Ovary (tissue), 3 donors: ENCODE data around the gene JDP2.

Experiments
- EP300 ChIP-seq: sonication (generic); formaldehyde crosslinking; IDR thresholded peaks from one replicate; pipeline ENCODE4 v1.6.1; 2017; ENCODE audit warnings: antibody characterized with exemption
- POLR2A ChIP-seq: fragments of 450-650 bp; IDR thresholded peaks from one replicate; pipeline ENCODE4 v1.6.1; 2017; ENCODE audit warnings: antibody characterized with exemption, mild to moderate bottlenecking, moderate library complexity
- TF ChIP-seq, protein P1 (sequence below), 3 donors: fragments of 450-650 bp in 2 of 3; fragments of 200-600 bp in 1 of 3; IDR thresholded peaks; one replicate each; pipeline versions ENCODE4 v1.5.1 to v1.8.0; 2016 to 2022; ENCODE audit warnings: antibody characterized with exemption in 3 of 3, mild to moderate bottlenecking in 1 of 3
- donor health status: DM: no; HTN: no; CAD: no.

DNA sequence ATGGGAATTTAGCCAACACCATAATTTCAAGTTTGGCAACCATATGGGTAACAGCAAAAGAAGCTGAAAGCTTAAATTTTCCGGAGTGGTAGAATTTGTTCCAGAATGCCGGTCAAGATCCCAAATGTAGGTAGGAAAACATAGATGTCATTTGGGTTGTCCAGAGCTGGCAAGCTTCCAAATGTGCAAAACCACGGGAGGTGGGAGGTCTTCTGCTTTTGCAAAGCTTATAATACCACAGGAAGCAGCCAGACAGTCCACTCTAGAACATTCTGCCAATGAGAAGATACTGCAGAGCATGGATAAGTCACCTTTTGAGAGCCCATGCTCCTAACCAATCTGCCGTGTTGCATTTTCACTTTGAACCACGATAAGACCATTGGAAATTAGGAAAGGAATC, 68.1 kb downstream of the JDP2 start:
- TF ChIP-seq, protein P1, sequence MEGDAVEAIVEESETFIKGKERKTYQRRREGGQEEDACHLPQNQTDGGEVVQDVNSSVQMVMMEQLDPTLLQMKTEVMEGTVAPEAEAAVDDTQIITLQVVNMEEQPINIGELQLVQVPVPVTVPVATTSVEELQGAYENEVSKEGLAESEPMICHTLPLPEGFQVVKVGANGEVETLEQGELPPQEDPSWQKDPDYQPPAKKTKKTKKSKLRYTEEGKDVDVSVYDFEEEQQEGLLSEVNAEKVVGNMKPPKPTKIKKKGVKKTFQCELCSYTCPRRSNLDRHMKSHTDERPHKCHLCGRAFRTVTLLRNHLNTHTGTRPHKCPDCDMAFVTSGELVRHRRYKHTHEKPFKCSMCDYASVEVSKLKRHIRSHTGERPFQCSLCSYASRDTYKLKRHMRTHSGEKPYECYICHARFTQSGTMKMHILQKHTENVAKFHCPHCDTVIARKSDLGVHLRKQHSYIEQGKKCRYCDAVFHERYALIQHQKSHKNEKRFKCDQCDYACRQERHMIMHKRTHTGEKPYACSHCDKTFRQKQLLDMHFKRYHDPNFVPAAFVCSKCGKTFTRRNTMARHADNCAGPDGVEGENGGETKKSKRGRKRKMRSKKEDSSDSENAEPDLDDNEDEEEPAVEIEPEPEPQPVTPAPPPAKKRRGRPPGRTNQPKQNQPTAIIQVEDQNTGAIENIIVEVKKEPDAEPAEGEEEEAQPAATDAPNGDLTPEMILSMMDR (IDR thresholded peaks at IDR 0.05), result no peak
- no peak for TF ChIP-seq POLR2A
- TF ChIP-seq EP300, result no peak
